Gastrocnemius medialis (tissue), 4 donors: Measurements from ENCODE around the gene INPP5D.

Experiments used
- POLR2A ChIP-seq, 2 donors: fragments of 450-650 bp; IDR thresholded peaks; one replicate each; pipeline ENCODE4 v1.6.1; 2017; ENCODE audit warnings: antibody characterized with exemption in 2 of 2, mild to moderate bottlenecking in 2 of 2, moderate library complexity in 2 of 2
- TF ChIP-seq, protein P1 (sequence below), 5 experiments: fragments of 450-650 bp in 3 of 5; fragments of 200-600 bp in 2 of 5; sonication (generic) in 2 of 5; IDR thresholded peaks in 4 of 5; conservative IDR thresholded peaks in 1 of 5; 1 replicate in 4 of 5; 2 replicates in 1 of 5; pipeline ENCODE4 v1.5.1; 2016 to 2019; ENCODE audit warnings: antibody characterized with exemption in 5 of 5, mild to moderate bottlenecking in 3 of 5, moderate library complexity in 3 of 5

DNA sequence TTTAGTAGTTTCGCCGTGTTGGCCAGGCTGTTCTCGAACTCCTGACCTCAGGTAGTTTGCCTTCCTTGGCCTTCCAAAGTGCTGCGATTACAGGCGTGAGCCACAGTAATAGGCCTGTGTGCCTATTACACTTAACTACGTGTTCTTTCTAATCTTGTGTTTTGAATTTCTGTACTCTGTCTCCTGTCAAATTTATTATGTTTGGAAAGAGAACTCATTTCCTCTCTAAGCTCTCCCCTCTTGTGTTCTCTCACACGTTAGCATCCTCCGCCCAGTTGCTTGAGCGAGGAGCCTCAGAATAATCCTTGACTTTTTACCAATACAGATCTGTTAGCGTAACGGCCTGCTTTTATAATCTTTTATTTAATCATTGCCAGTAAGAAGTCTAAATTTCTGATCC lies 195.0 kb downstream of the INPP5D start:
- TF ChIP-seq, protein P1, sequence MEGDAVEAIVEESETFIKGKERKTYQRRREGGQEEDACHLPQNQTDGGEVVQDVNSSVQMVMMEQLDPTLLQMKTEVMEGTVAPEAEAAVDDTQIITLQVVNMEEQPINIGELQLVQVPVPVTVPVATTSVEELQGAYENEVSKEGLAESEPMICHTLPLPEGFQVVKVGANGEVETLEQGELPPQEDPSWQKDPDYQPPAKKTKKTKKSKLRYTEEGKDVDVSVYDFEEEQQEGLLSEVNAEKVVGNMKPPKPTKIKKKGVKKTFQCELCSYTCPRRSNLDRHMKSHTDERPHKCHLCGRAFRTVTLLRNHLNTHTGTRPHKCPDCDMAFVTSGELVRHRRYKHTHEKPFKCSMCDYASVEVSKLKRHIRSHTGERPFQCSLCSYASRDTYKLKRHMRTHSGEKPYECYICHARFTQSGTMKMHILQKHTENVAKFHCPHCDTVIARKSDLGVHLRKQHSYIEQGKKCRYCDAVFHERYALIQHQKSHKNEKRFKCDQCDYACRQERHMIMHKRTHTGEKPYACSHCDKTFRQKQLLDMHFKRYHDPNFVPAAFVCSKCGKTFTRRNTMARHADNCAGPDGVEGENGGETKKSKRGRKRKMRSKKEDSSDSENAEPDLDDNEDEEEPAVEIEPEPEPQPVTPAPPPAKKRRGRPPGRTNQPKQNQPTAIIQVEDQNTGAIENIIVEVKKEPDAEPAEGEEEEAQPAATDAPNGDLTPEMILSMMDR (IDR thresholded peaks at IDR 0.05 in 4 of 5, conservative IDR thresholded peaks at IDR 0.05 in 1 of 5) = no peak
- no peak for TF ChIP-seq POLR2A (IDR thresholded peaks at IDR 0.05)
